Esophagus muscularis mucosa (tissue), 3 donors: ENCODE measurements around the gene PRKN.

ENCODE experiments used
- CTCF ChIP-seq, 3 experiments: fragments of 200-600 bp in 2 of 3; fragments of 450-650 bp in 1 of 3; sonication (generic) in 2 of 3; IDR thresholded peaks; one replicate each; pipeline ENCODE4 v1.5.1; 2017 to 2019; ENCODE audit warnings: antibody characterized with exemption in 3 of 3, mild to moderate bottlenecking in 2 of 3, moderate library complexity in 1 of 3
- POLR2AphosphoS5 ChIP-seq, 2 donors: sonication (generic); formaldehyde crosslinking; IDR thresholded peaks; one replicate each; pipeline ENCODE4 v1.6.1; 2017; ENCODE audit warnings: antibody characterized with exemption in 2 of 2

DNA sequence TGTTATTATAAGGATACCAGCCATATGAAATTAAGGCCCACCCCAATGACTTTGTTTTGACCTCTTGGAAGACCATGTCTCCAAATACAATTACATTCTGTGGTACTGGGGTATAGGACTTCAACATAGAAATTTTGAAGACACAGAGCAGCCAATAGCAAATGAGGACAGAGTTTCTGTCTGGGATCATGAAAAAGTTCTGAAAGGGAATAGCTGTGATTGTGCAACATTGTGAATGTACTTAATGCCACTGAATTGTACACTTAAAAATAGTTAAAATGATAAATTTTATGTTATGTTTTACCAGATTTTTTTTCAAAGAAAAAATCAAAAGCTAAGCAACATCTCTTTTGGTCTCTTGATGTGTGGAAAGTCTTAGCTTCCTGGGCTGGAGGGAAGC, 1426.7 kb downstream of the PRKN start:
- TF ChIP-seq CTCF (IDR thresholded peaks at IDR 0.05) = no peak
- no peak for TF ChIP-seq POLR2AphosphoS5 (IDR thresholded peaks at IDR 0.05)
